Measurements from ENCODE around the gene DNAJB12. TPM values are rescaled to one million over a fixed set of nuclear protein-coding genes. Genes with fewer than 3 reads are reported as not detected.

DNAJB12 gene
- total RNA-seq, 1 experiment from 2014 or later = 27.6 TPM

GRCh38 chr10:72334196-72334824, 20.4 kb downstream of the DNAJB12 start:
- Histone ChIP-seq H4K91ac (ENCODE audit: insufficient read length, low read depth, low read length) (peak overlapping the region; percentile 63), H3K9me3 (ENCODE audit: control insufficient read depth, low read depth, low read length) (no peaks in the 10 kb centered on the region), H3K23me2 (ENCODE audit: insufficient read length, low read depth, low read length, poor library complexity, severe bottlenecking) (no peaks in the 10 kb centered on the region), H3T11ph (ENCODE audit: low read length) (no peak overlapping the region), H3K23ac (ENCODE audit: insufficient read length, low read depth, low read length) (no peak overlapping the region), H3K14ac (ENCODE audit: insufficient read depth, low read length) (no peak overlapping the region; the same call in 1 of the 2 replicates), H3K79me2 (ENCODE audit: insufficient read depth, low read length) (no peaks in the 10 kb centered on the region), H3K18ac (ENCODE audit: insufficient read length, low read depth, low read length) (peak overlapping the region; percentile 59), H3K27ac (ENCODE audit: insufficient read length, low read depth, low read length) (no peak overlapping the region), H3K79me1 (ENCODE audit: insufficient read depth, low read depth, low read length, poor library complexity, severe bottlenecking) (no peaks in the 10 kb centered on the region), H2BK20ac (ENCODE audit: low read depth, low read length, poor library complexity, severe bottlenecking) (no peak overlapping the region), H2BK5ac (ENCODE audit: insufficient read length, low read length) (no peak overlapping the region), H3K4me2 (ENCODE audit: insufficient read depth, insufficient read length, low read length) (no peak overlapping the region), H2BK12ac (ENCODE audit: insufficient read length, low read depth, low read length) (no peak overlapping the region), H3K27me3 (ENCODE audit: insufficient read depth, low read length) (no peaks in the 10 kb centered on the region), H2AFZ (ENCODE audit: low read length) (no peak overlapping the region), H2AK5ac (ENCODE audit: insufficient read length, low read length) (no peak overlapping the region), H2BK15ac (ENCODE audit: low read depth, low read length) (no peak overlapping the region), H3K4me1 (ENCODE audit: insufficient read depth, low read length) (peaks cover 5% of the 10 kb centered on the region; the same call in 1 of the 2 replicates), H3K9ac (ENCODE audit: extremely low read depth, insufficient read length, low read length) (no peak overlapping the region), H4K20me1 (ENCODE audit: control insufficient read depth, insufficient read depth, insufficient read length) (no peaks in the 10 kb centered on the region), H4K8ac (replicated peaks; ENCODE audit: insufficient read length, low read depth, low read length) (no peak overlapping the region), H2BK120ac (ENCODE audit: low read depth, low read length, poor library complexity, severe bottlenecking) (no peak overlapping the region), H3K56ac (ENCODE audit: insufficient read length, low read depth, low read length) (no peak overlapping the region), H3K4ac (ENCODE audit: low read depth, low read length) (no peak overlapping the region), H4K5ac (ENCODE audit: insufficient read length, low read depth, low read length) (no peak overlapping the region)
- Mint-ChIP-seq H3K27ac (peak overlapping the region in 2 of 3 experiments; percentile 69 to 84; a peak in 5 of 7 replicates), H3K9me3 (no peaks in the 10 kb centered on the region; a peak in 1 of 5 replicates), H3K4me3 (peak overlapping the region in 1 of 2 experiments; percentile 49; a peak in 1 of 5 replicates), H3K36me3 (ENCODE audit: insufficient read depth in 1 of 3, low read depth in 3 of 3) (peaks cover 8 to 46% (median 12%) of the 10 kb centered on the region in 3 experiments), H3K27me3 (ENCODE audit: low read depth) (no peaks in the 10 kb centered on the region; the same call in none of the 2 replicates), H3K4me1 (peaks cover 32 to 43% of the 10 kb centered on the region in 2 experiments)
- no CpG with 5 or more reads among the region's 17 CpGs for WGBS (ENCODE audit: extremely low coverage, insufficient read length, low lambda C conversion rate)
- DNase-seq = peak; percentile 77
- no peak for TF ChIP-seq CTCF (conservative IDR thresholded peaks at IDR 0.05)
